HG02840 (cell line): ENCODE results near the gene ZNF862.

Source experiments
- ATAC-seq: cut with Tn5 transposase; IDR thresholded peaks from one replicate; pipeline ENCODE4 v1.9.1; 2021; ENCODE audit warnings: mild to moderate bottlenecking, moderate library complexity, moderate number of reproducible peaks; ENCODE audit not compliant: unreplicated experiment, low FRiP score

The ZNF862 gene

GRCh38 chr7:149809215-149809614, 29.0 kb upstream of the ZNF862 start:
- no peak for ATAC-seq

GRCh38 chr7:149811221-149811620, 27.0 kb upstream of the ZNF862 start:
- ATAC-seq = no peak

GRCh38 chr7:149811831-149812490, 26.2 kb upstream of the ZNF862 start:
- ATAC-seq = no peak

GRCh38 chr7:149813254-149814035, 24.7 kb upstream of the ZNF862 start:
- ATAC-seq = no peak

GRCh38 chr7:149814494-149814893, 23.7 kb upstream of the ZNF862 start:
- no peak for ATAC-seq

- ATAC-seq = no peak
Measured at GRCh38 chr7:149815121-149815520, 23.1 kb upstream of the ZNF862 start.

- ATAC-seq = no peak
Measured at GRCh38 chr7:149815661-149816266, 22.4 kb upstream of the ZNF862 start.

GRCh38 chr7:149816267-149816751, 21.9 kb upstream of the ZNF862 start:
- no peak for ATAC-seq

- no peak for ATAC-seq
Measured at GRCh38 chr7:149816794-149817193, 21.4 kb upstream of the ZNF862 start.

- no peak for ATAC-seq
Measured at GRCh38 chr7:149817301-149817771, 20.8 kb upstream of the ZNF862 start.

GRCh38 chr7:149817836-149818535, 20.2 kb upstream of the ZNF862 start:
- ATAC-seq = no peak

GRCh38 chr7:149818536-149818840, 19.7 kb upstream of the ZNF862 start:
- no peak for ATAC-seq

- ATAC-seq = no peak
Measured at GRCh38 chr7:149819141-149819960, 18.8 kb upstream of the ZNF862 start.

- no peak for ATAC-seq
Measured at GRCh38 chr7:149819961-149820340, 18.2 kb upstream of the ZNF862 start.

GRCh38 chr7:149820622-149821190, 17.5 kb upstream of the ZNF862 start:
- no peak for ATAC-seq

- no peak for ATAC-seq
Measured at GRCh38 chr7:149821191-149822148, 16.7 kb upstream of the ZNF862 start.

GRCh38 chr7:149822353-149822943, 15.7 kb upstream of the ZNF862 start:
- ATAC-seq = no peak

GRCh38 chr7:149823191-149823630, 15.0 kb upstream of the ZNF862 start:
- ATAC-seq = no peak
